ENCODE data around the gene MAK.
"Not testable (repeated sequence)": the region's sequence is repeated elsewhere in the genome, so short reads cannot be mapped to it uniquely, and the experiment has no call there.

The MAK gene

DNA sequence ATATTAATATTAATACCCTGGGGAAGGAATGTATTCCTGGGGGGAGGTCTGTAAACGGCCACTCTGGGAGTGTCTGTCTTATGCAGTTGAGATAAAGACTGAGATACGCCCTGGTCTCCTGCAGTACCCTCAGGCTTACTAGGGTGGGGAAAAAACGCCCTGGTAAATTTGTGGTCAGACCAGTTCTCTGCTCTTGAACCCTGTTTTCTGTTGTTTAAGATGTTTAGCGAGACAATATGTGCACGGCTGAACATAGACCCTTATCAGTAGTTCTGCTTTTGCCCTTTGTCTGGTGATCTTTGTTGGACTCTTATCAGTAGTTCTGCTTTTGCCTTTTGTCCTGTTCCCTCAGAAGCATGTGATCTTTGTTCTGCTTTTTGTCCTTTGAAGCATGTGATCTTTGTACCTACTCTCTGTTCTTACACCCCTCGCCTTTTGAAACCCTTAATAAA is 15.5 kb upstream of the MAK start:
- DNase-seq = peak; percentile 74

GRCh38 chr6:10852361-10852960 is 14.1 kb upstream of the MAK start:
- no peak for DNase-seq

GRCh38 chr6:10850728-10851127 is 12.4 kb upstream of the MAK start:
- no peak for DNase-seq

DNA sequence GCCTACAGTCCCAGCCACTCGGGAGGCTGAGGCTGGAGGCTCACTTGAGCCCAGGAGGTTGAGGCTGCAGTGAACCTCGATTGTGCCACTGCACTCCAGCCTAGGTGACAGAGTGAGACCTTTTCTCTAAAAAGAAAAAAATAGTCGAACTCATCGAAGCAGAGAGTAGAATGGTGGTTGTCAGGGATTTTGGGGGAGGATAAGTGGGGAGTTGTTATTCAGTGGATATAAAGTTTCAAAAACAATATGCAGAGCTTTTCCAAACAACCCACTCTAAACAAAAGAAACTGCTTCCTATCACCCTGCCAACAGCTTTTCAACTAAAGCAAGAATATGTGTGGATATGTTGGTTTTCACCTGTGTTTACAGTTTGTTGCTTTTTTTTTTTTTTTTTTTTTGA is 11.6 kb upstream of the MAK start:
- DNase-seq = no peak

- peak; percentile 11 for DNase-seq
Observed at GRCh38 chr6:10847684-10848083, 9.3 kb upstream of the MAK start.

DNA sequence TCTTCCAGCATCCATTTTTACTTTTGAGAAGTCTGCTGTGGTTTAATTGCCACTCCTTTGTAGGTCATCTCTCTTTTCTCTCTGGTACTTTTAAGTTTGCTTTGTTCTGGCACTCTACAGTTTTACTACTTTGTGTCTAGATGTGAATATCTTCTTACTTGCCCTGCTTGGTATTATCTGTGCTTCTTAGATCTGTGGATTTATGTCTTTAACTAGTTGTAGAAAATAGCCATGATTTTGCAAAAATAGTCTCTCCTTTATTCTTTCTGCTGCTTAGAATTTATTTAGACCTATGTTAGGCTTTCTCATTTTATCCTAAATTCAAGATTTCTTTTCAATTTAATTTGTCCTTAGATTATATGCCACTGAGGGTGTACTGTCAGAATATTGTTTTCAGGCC is 5.2 kb upstream of the MAK start:
- DNase-seq = no peak

DNA sequence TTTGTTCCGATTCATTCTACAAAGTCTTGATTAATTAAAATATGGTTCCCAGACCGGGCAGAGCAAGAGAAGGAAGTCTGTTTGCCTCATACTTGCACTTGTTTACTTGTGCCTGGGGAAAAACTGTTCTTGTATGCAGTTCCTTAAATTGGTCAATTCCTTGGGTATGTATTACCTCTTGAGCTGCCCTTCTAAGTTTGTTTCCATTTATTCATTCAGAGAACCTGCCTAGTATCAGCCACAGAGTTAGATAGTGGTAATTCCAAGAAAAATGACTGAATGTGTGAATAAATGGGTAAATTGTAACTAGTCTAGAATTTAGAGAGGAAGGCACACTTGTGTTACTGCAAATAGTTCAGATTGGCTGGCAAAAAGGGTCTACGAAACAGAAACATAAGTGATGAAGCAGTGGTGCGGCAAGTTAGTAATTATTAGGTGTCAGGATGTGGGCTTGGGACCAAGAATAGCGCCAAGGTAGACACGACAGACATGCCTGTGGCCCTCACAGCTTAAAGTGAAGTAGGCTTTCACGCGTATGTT is 525 bp upstream of the MAK start:
- peak; percentile 75 for DNase-seq

GRCh38 chr6:10837622-10837994 is 731 bp downstream of the MAK start:
- no peak for DNase-seq

DNA sequence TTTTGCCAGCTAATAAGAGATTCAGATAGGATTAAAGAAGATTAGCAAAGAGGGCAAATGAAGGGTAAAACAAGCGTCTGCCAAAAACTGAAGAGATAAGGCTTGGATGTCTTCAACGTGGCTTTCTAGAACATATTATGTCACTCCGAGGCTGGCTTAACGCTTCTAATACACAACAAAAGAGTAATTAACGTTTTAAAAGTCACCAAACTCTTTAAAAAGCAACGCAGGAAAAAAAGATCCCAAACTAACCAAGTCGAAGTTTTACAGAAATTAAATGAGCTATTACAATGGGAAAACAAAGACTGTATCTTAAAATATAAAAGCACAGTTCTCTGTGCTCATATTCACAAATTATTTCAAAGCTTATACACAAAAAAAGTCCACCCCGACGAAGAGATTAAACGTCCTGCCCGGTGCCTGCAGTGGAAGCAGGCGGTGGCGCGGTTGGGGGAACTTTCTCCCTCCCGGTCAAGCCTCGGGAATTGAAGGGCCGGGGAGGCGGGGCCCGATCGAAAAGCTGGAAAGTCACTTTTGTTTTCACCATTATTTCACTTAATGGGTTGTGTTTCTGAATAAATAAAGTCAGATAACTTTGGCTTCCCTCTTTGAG is 1.2 kb downstream of the MAK start:
- DNase-seq = no peak

DNA sequence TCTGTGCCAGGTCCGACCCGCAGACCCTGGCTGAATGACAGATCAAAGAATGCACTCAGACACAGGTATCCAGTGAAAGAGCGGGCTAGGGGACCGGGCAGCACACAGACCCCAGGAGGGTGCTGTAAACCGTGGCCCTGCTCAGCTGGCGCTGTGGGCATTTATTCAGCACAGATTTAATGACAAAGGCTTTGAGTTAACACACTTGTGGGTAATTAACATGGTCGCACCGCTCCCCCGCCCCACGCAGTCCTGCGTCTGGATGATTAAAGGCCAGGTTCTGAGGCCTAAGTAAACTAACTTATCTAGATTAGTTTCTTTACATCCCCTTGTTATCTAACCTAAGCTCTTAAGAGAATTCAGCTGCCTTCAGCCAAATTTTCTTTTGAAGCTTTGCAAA is 3.5 kb downstream of the MAK start:
- DNase-seq = no peak

- DNase-seq = peak; percentile 86
Observed at GRCh38 chr6:10831609-10832008, 6.7 kb downstream of the MAK start.

- no peak for DNase-seq
Observed at GRCh38 chr6:10824819-10825218, 13.5 kb downstream of the MAK start.

GRCh38 chr6:10824297-10824696 is 14.0 kb downstream of the MAK start:
- no peak for DNase-seq

DNA sequence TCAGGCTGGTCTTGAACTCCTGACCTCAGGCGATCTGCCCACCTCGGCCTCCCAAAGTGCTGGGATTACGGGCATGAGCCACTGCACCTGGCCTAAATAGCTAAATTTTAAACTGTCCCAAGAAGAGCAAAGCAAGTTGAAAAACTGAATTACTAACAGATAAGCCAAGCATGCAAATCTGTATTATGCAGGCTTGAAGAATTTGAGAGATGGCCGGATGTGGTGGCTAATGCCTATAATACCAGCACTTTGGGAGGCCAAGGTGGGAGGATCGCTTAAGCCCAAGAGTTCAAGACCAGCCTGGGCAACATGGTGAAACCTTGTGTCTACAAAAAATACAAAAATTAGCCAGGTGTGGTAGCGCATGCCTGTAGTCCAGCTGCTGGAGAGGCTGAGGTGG is 24.2 kb downstream of the MAK start:
- DNase-seq = not testable (repeated sequence)

DNA sequence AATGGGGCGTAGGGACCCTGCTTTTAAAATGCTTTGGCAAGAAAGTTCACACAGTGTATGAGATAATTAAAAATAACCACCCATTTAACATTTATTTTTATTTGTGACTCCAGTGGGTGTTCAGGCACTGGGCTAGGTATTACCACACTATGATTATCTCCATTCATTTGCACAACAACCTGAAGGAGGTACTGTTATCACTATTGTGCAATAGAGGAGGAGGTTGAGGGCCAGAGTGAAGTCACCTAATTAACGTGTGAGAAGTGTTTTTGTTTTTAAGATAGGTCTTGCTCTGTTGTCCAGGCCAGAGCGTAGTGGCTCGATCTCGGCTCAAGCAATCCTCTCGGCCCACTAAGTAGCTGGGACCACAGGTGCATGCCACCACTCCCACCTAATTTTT is 29.2 kb downstream of the MAK start:
- DNase-seq = no peak

DNA sequence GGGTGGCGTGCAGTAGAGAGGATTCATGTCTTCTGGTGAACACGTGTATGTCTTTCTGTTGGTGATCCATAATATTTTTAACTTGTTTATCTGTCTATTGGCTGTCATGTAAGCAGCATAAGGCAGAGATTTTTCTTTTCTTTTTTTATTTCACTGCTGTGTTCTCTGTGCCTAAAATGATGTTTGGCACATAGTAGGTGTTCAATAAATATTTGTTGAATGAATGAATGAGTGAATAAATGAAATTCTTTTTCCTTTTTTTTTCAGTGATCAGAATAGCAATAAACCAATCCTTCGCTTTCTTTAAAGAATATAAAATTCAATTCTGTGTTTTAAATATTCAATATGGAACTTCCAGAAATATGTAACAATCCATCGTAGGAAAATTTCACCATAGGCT is 30.0 kb downstream of the MAK start:
- no peak for DNase-seq

DNA sequence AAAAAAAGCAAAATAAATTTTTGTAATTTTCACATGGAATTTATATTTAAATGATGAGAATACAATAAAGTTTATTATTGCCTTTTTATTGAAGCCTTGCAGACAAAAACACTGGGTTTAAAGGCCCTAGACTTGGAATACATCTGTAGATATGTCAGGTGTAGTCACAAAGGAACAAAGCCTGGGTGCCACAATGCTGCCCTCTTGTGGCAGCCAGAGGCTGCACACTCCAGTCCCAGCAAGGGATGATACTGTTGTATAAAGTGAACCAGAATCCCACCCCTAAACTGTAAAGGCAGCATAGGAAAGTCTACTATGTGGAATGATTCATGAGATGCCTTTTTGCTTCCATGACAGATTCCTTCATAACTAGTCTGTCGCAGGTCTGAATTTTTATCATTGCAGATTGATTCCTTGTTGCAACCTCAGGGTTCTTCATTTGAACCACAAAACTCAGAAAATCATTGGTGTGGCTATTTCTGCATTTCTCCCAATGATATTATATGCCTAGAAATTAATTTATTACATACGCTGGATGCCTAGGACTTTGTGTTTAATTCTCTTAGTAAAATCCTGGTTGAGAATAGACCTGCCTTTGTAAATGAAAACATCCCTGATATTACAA is 37.0 kb downstream of the MAK start:
- DNase-seq = peak; percentile 18

- no peak for DNase-seq
Observed at GRCh38 chr6:10800810-10801209, 37.5 kb downstream of the MAK start.

GRCh38 chr6:10794239-10794638 is 44.1 kb downstream of the MAK start:
- DNase-seq = no peak

DNA sequence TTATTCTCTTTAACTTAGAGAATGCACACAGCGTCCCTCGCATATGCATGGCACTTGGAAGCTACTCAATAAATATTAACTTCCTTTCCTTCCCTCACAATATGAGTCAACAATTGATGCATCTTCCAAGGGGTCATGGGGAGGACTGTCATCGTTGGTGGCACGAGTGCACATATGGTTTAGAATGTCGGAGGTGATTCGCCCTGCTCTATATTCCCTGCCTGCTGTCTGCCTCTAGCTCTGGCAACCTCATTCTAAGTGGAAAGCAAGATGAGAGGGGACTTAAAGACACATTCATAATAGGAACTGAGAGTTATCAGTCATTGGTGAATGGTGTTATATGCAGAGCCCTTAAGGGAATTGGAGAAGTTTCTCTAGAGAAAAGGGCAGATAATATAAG is 44.6 kb downstream of the MAK start:
- peak; percentile 20 for DNase-seq

GRCh38 chr6:10793035-10793434 is 45.3 kb downstream of the MAK start:
- DNase-seq = no peak

DNA sequence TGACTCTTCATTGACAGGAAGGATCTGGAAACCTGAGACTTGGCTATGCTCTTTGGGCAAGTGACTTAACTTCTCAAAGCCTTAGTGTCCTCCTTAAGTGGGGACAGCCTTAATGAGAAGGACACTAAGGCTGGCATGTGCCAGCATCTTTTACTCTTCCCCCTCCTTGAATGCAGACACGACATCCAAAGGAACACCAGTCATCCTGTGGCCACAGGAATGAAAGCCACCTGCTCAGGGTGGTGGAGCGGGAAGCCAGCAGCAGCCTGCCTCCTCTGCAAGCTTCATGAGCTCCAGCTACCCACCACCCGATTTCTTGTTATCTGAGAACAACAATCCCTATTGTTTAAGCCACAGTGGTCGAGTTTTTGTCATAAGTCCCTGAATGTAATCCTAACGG is 46.2 kb downstream of the MAK start:
- DNase-seq = no peak

DNA sequence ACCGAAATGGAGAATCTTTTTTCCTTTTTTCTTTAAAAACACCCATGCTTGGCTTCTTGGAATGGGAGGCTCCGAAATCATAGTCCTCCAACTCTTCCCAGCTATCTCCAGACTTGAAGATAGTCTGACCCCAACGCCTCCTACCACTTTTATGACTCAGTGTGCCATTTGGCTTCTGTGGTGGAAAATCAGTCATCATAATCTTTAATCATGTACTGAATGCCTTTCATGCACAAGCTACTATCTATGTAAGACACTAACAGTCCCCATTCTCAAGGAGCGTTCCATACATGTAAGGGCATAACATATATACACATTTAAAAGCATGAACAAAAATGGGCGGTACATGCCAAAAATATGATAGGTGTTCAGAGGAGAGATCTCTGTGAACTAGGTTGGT is 46.7 kb downstream of the MAK start:
- no peak for DNase-seq

DNA sequence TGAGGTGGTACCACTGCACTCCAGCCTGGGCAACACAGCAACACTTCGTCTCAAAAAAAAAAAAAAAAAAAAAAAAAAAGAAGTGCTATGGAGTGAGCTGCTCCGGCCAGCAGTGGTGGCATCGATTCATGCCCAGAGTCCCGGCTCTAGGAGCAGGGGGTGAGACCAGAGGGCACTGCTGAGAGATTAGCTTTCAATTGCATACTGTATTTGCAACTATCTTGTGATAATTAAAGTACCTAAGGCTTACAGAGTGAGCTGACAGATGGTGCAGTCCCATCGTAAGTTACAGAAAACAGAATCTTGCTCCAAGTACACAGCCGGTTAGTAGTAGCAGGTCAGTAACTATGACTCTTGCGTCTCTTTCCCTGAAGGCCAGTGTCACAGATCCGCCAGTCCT is 59.3 kb downstream of the MAK start:
- DNase-seq = no peak

DNA sequence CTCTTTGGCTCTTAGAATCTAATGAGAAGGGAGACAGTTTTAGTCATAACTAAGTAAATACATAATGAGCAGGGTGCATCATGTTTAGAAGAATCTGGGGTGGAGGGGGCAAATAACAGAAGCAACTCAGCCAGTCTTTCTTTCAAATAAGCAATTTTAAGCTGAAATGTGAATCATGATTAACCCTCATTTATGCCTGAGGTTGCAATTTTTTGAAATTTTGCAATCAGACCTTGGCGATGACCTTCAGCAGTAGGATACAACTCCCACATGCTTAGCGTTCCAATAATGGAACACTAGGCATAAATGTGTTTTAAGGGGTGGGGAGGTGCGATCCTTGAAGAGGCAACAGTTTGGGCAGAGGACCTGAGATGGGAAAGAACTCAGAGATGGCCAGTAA is 60.1 kb downstream of the MAK start:
- no peak for DNase-seq
